ENCODE measurements around the gene AJM1.
"Not testable (repeated sequence)": the region's sequence is repeated elsewhere in the genome, so short reads cannot be mapped to it uniquely, and the experiment has no call there.

DNA sequence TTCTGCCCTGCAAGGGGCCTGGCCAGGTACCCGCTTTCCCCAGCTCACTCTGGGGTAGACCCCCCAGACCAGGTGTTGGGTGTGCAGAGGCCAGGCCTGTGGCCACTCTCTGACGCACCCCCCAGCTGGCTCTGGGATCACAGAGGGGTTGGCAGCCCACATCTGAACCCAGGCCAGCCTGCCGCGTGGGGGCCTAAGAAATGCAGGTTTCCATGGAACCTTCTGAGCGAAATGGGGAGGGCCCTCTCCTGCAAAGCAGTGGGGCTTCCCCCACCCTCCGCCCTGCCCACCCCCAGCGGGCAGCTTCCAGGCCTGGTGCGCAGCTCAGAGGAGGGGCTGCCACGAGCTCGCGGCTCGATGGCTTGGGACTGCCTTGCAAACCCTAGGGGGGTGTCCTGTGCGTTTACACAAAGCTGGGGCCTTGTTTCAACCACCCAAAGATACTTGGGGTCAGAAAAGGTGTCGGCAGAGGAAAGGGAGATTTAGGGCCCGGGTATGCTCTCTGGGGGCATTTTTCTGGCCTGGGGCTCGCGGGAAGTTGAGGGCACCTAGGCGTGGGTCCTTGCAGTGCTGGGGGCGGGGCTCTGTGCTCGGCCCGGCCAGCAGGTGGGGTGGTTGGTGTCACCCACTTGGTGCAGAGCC, 1.0 kb downstream of the AJM1 start:
- TF ChIP-seq, protein P1, sequence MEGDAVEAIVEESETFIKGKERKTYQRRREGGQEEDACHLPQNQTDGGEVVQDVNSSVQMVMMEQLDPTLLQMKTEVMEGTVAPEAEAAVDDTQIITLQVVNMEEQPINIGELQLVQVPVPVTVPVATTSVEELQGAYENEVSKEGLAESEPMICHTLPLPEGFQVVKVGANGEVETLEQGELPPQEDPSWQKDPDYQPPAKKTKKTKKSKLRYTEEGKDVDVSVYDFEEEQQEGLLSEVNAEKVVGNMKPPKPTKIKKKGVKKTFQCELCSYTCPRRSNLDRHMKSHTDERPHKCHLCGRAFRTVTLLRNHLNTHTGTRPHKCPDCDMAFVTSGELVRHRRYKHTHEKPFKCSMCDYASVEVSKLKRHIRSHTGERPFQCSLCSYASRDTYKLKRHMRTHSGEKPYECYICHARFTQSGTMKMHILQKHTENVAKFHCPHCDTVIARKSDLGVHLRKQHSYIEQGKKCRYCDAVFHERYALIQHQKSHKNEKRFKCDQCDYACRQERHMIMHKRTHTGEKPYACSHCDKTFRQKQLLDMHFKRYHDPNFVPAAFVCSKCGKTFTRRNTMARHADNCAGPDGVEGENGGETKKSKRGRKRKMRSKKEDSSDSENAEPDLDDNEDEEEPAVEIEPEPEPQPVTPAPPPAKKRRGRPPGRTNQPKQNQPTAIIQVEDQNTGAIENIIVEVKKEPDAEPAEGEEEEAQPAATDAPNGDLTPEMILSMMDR (IDR thresholded peaks at IDR 0.05; ENCODE audit: insufficient read depth, low read depth, low read length) = not testable (repeated sequence)
- TF ChIP-seq EZH2 (IDR thresholded peaks at IDR 0.05; ENCODE audit: insufficient read depth, low read length) = not testable (repeated sequence)

Measured in astrocyte (in vitro differentiated cells and primary cell).